ENCODE results near the gene ZFPM1. TPM values are rescaled to one million over a fixed set of nuclear protein-coding genes. Genes with fewer than 3 reads are reported as not detected.

ZFPM1 gene
- polyA plus RNA-seq, 1 of the 3 experiments (the other 2 are of a cell fraction) = 1.2 TPM

GRCh38 chr16:88436796-88437195 lies 16.3 kb upstream of the ZFPM1 start:
- Histone ChIP-seq H4K20me1 (ENCODE audit: insufficient read depth) (no peaks in the 10 kb centered on the region), H3K27me3 (ENCODE audit: insufficient read depth) (no peaks in the 10 kb centered on the region), H3K27ac (ENCODE audit: low read depth in 2 of 2, low read length in 1 of 2) (no peak overlapping the region; a peak in 1 of 4 replicates), H3K36me3 (replicated peaks in 1 of 2; ENCODE audit: control insufficient read depth in 1 of 2, insufficient read depth in 2 of 2, low read length in 1 of 2) (no peaks in the 10 kb centered on the region), H3K9me2 (no peaks in the 10 kb centered on the region), H3K9ac (no peak overlapping the region), H3K9me3 (no peaks in the 10 kb centered on the region), H3K4me1 (ENCODE audit: control insufficient read depth in 1 of 2, insufficient read depth in 2 of 2, low read depth in 1 of 2, low read length in 1 of 2) (peaks cover 0 to 7% of the 10 kb centered on the region in 2 experiments; a peak in 1 of 4 replicates), H3K4me3 (ENCODE audit: low read depth in 2 of 2, low read length in 1 of 2) (no peak overlapping the region), H3K4me2 (no peak overlapping the region), H3F3A (replicated peaks; ENCODE audit: insufficient read depth) (no peaks in the 10 kb centered on the region), H2AFZ (ENCODE audit: low read depth) (no peak overlapping the region), H3K79me2 (ENCODE audit: insufficient read depth) (no peaks in the 10 kb centered on the region)
- 93% methylated on average over 27 of the region's 36 CpGs for WGBS (ENCODE audit: low lambda C conversion rate)
- ChIA-PET CTCF (interaction anchor here (0.8 to 4.8 kb wide), 23 partner anchors 9 to 658 kb away, joined by 3 to 48 read pairs (median 7); partner anchors contain the start of gene ZNF469), POLR2A (interaction anchor here (0.6 kb wide), 1 partner anchor 387 kb away, joined by 3 read pairs; no protein-coding TSS in a partner anchor)
- no peak for DNase-seq
- TF ChIP-seq NFIC (IDR thresholded peaks at IDR 0.05; ENCODE audit: borderline replicate concordance) (no peak), RFX5 (IDR thresholded peaks at IDR 0.05; ENCODE audit: low read length) (no peak), GABPA (IDR thresholded peaks at IDR 0.05; ENCODE audit: low read depth) (no peak), USF2 (IDR thresholded peaks at IDR 0.05; ENCODE audit: borderline replicate concordance, low read depth, low read length) (no peak), POLR2AphosphoS5 (IDR thresholded peaks at IDR 0.05; ENCODE audit: low read depth, low read length) (no peak), PBX3 (IDR thresholded peaks at IDR 0.05) (no peak), ZBTB33 (IDR thresholded peaks at IDR 0.05; ENCODE audit: borderline replicate concordance, low read depth) (no peak), TCF12 (IDR thresholded peaks at IDR 0.05) (no peak), SIN3A (IDR thresholded peaks at IDR 0.05; ENCODE audit: borderline replicate concordance, low read depth, low read length) (no peak), CHD2 (IDR thresholded peaks at IDR 0.05; ENCODE audit: low read length, partially characterized antibody) (no peak), JUND (IDR thresholded peaks at IDR 0.05) (no peak), FOXJ3 (CRISPR knock-in tag; IDR thresholded peaks at IDR 0.05) (no peak), MXI1 (IDR thresholded peaks at IDR 0.05; ENCODE audit: low read depth, low read length) (no peak), REST (IDR thresholded peaks at IDR 0.05; ENCODE audit: low read depth, low read length) (no peak), NRF1 (IDR thresholded peaks at IDR 0.05; ENCODE audit: low read depth, low read length) (no peak), SMC3 (IDR thresholded peaks at IDR 0.05; ENCODE audit: low read depth, low read length) (no peak), RCOR1 (IDR thresholded peaks at IDR 0.05; ENCODE audit: low read length) (no peak), EP300 (IDR thresholded peaks at IDR 0.05; ENCODE audit: borderline replicate concordance in 1 of 2, low read depth in 1 of 2, low read length in 1 of 2) (no peak), GATA2 (CRISPR knock-in tag; IDR thresholded peaks at IDR 0.05) (no peak), TEAD4 (IDR thresholded peaks at IDR 0.05; ENCODE audit: borderline replicate concordance, insufficient read depth) (no peak)

Measured in SK-N-SH (cell line).